ENCODE data around the gene AZI2. TPM values are rescaled to one million over a fixed set of nuclear protein-coding genes. Genes with fewer than 3 reads are reported as not detected.

Gene AZI2
- total and polyA plus RNA-seq, 7 experiments from 2014 or later = 39.2 to 54.0 (median 41.2) TPM

- ATAC-seq (peak; percentile 95), DNase-seq (peak in 7 of 9 donors; percentile 7 to 47 (median 34))
- ChIA-PET POLR2A (interaction anchor here (0.6 kb wide), 1 partner anchor 222 kb away, joined by 5 read pairs; no protein-coding TSS in a partner anchor), CTCF (interaction anchor here (0.5 to 1.2 kb wide), 5 partner anchors 9 to 848 kb away, joined by 3 to 5 read pairs (median 3); no protein-coding TSS in a partner anchor)
- H3K9me3 Mint-ChIP-seq = no peaks in the 10 kb centered on the region
- peaks cover 0 to 21% (median 0%) of the 10 kb centered on the region in 5 donors for H3K36me3 Mint-ChIP-seq
- no peak overlapping the region for H3K27ac ChIP-seq (ENCODE audit: low read depth, low read length)
- H3K27ac Mint-ChIP-seq = no peak overlapping the region
- H3K9me3 ChIP-seq (ENCODE audit: control insufficient read depth in 2 of 3, low read length in 3 of 3) = no peaks in the 10 kb centered on the region
- no peaks in the 10 kb centered on the region for H3K27me3 Mint-ChIP-seq
- H3K4me3 Mint-ChIP-seq = no peak overlapping the region
- peaks cover 0 to 19% (median 6%) of the 10 kb centered on the region in 7 donors for H3K4me1 Mint-ChIP-seq
- no peaks in the 10 kb centered on the region for H3K27me3 ChIP-seq (ENCODE audit: control insufficient read depth in 2 of 2, insufficient read depth in 2 of 2, low read length in 2 of 2)
- no peaks in the 10 kb centered on the region for H3K4me1 ChIP-seq (ENCODE audit: control insufficient read depth in 2 of 2, insufficient read depth in 2 of 2, low read length in 2 of 2)
- peaks cover 0 to 7% (median 0%) of the 10 kb centered on the region in 3 experiments for H3K36me3 ChIP-seq (ENCODE audit: control insufficient read depth in 2 of 3, insufficient read depth in 3 of 3, low read length in 3 of 3)
- no peak overlapping the region for H3K4me3 ChIP-seq (ENCODE audit: low read length)
- intact Hi-C loops (cut with micrococcal nuclease) = loop anchor here (1.0 to 2.0 kb wide), 3 partner anchors 11 to 31 kb away; no protein-coding TSS in a partner anchor
These were observed 31.1 kb downstream of the AZI2 start for GRCh38 chr3:28317438-28318022.

GRCh38 chr3:28316226-28316625 is 32.4 kb downstream of the AZI2 start:
- H3K36me3 ChIP-seq (ENCODE audit: control insufficient read depth in 2 of 3, insufficient read depth in 3 of 3, low read length in 3 of 3) = peaks cover 0 to 7% (median 0%) of the 10 kb centered on the region in 3 experiments
- CTCF ChIA-PET = no interaction called here
- Mint-ChIP-seq H3K27me3 (no peaks in the 10 kb centered on the region), H3K9me3 (no peaks in the 10 kb centered on the region), H3K27ac (no peak overlapping the region), H3K36me3 (peaks cover 0 to 14% (median 0%) of the 10 kb centered on the region in 5 donors), H3K4me1 (peaks cover 0 to 15% (median 6%) of the 10 kb centered on the region in 7 donors), H3K4me3 (no peak overlapping the region)
- H3K4me1 ChIP-seq (ENCODE audit: control insufficient read depth in 2 of 2, insufficient read depth in 2 of 2, low read length in 2 of 2) = no peaks in the 10 kb centered on the region
- no peak for DNase-seq
- POLR2A ChIA-PET = no interaction called here
- no peaks in the 10 kb centered on the region for H3K27me3 ChIP-seq (ENCODE audit: control insufficient read depth in 2 of 2, insufficient read depth in 2 of 2, low read length in 2 of 2)
- H3K27ac ChIP-seq (ENCODE audit: low read depth, low read length) = no peak overlapping the region
- no peaks in the 10 kb centered on the region for H3K9me3 ChIP-seq (ENCODE audit: control insufficient read depth in 2 of 3, low read length in 3 of 3)
- no peak overlapping the region for H3K4me3 ChIP-seq (ENCODE audit: low read length)
- intact Hi-C loops (cut with micrococcal nuclease) = loop anchor here (2.0 kb wide), 2 partner anchors 19 to 29 kb away; no protein-coding TSS in a partner anchor
- no peak for ATAC-seq

GRCh38 chr3:28315711-28316110 is 32.9 kb downstream of the AZI2 start:
- Histone ChIP-seq H3K36me3 (ENCODE audit: control insufficient read depth in 2 of 3, insufficient read depth in 3 of 3, low read length in 3 of 3) (peaks cover 0 to 7% (median 0%) of the 10 kb centered on the region in 3 experiments), H3K27ac (ENCODE audit: low read depth, low read length) (no peak overlapping the region), H3K4me3 (ENCODE audit: low read length) (no peak overlapping the region), H3K4me1 (ENCODE audit: control insufficient read depth in 2 of 2, insufficient read depth in 2 of 2, low read length in 2 of 2) (no peaks in the 10 kb centered on the region), H3K9me3 (ENCODE audit: control insufficient read depth in 2 of 3, low read length in 3 of 3) (no peaks in the 10 kb centered on the region), H3K27me3 (ENCODE audit: control insufficient read depth in 2 of 2, insufficient read depth in 2 of 2, low read length in 2 of 2) (no peaks in the 10 kb centered on the region)
- H3K9me3 Mint-ChIP-seq = no peaks in the 10 kb centered on the region
- H3K36me3 Mint-ChIP-seq = peaks cover 0 to 9% (median 0%) of the 10 kb centered on the region in 5 donors
- DNase-seq (no peak), ATAC-seq (no peak)
- H3K4me3 Mint-ChIP-seq = no peak overlapping the region
- H3K27me3 Mint-ChIP-seq = no peaks in the 10 kb centered on the region
- H3K4me1 Mint-ChIP-seq = peaks cover 0 to 10% (median under 1%) of the 10 kb centered on the region in 7 donors
- H3K27ac Mint-ChIP-seq = no peak overlapping the region
- POLR2A ChIA-PET = no interaction called here
- CTCF ChIA-PET = no interaction called here
- intact Hi-C loops (cut with micrococcal nuclease) = loop anchor here (2.0 kb wide), 2 partner anchors 19 to 29 kb away; no protein-coding TSS in a partner anchor

GRCh38 chr3:28308196-28308595 is 40.4 kb downstream of the AZI2 start:
- POLR2A ChIA-PET = no interaction called here
- H3K4me1 Mint-ChIP-seq = peaks cover 0 to 17% (median 6%) of the 10 kb centered on the region in 7 donors
- intact Hi-C loops (cut with micrococcal nuclease) = no loop called here

DNA sequence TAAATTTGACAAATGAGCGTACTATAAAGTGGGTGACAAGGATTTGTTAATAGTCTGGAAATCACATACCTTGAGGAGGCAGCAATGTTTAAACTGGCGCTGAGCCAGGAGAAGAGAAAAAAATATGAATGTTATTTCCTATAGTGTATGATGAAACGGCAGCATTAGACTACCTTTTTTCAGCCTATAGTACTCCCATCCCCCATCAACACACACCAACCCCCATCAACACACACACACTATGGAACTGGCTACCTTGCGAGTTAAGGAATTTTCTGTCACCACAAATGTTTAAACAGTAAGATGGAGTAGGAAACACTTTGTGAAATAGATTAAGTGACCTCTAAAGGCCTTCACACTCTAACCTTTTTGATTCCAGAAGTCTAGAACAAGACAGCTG is 46.9 kb downstream of the AZI2 start:
- H3K36me3 ChIP-seq (ENCODE audit: control insufficient read depth in 2 of 3, insufficient read depth in 3 of 3, low read length in 3 of 3) = no peaks in the 10 kb centered on the region
- Mint-ChIP-seq H3K9me3 (no peaks in the 10 kb centered on the region), H3K27ac (no peak overlapping the region), H3K27me3 (no peaks in the 10 kb centered on the region), H3K4me1 (peaks cover 0 to 15% (median 5%) of the 10 kb centered on the region in 7 donors), H3K36me3 (peaks cover 0 to 24% (median 12%) of the 10 kb centered on the region in 5 donors), H3K4me3 (no peak overlapping the region)
- DNase-seq (no peak), ATAC-seq (no peak)
- CTCF ChIA-PET = no interaction called here
- POLR2A ChIA-PET = no interaction called here
- intact Hi-C loops (cut with micrococcal nuclease) = no loop called here
- no peaks in the 10 kb centered on the region for H3K9me3 ChIP-seq (ENCODE audit: control insufficient read depth in 2 of 3, low read length in 3 of 3)
- H3K4me1 ChIP-seq (ENCODE audit: control insufficient read depth in 2 of 2, insufficient read depth in 2 of 2, low read length in 2 of 2) = no peaks in the 10 kb centered on the region
- no peaks in the 10 kb centered on the region for H3K27me3 ChIP-seq (ENCODE audit: control insufficient read depth in 2 of 2, insufficient read depth in 2 of 2, low read length in 2 of 2)
- no peak overlapping the region for H3K27ac ChIP-seq (ENCODE audit: low read depth, low read length)
- H3K4me3 ChIP-seq (ENCODE audit: low read length) = no peak overlapping the region

More at GRCh38 chr3:28308196-28308595, 40.4 kb downstream of the AZI2 start:
- no peak overlapping the region for H3K27ac Mint-ChIP-seq
- H3K27me3 Mint-ChIP-seq = no peaks in the 10 kb centered on the region
- Histone ChIP-seq H3K4me1 (ENCODE audit: control insufficient read depth in 2 of 2, insufficient read depth in 2 of 2, low read length in 2 of 2) (peaks cover 0 to 6% of the 10 kb centered on the region in 2 donors), H3K9me3 (ENCODE audit: control insufficient read depth in 2 of 3, low read length in 3 of 3) (no peaks in the 10 kb centered on the region), H3K4me3 (ENCODE audit: low read length) (no peak overlapping the region), H3K27ac (ENCODE audit: low read depth, low read length) (no peak overlapping the region), H3K27me3 (ENCODE audit: control insufficient read depth in 2 of 2, insufficient read depth in 2 of 2, low read length in 2 of 2) (no peaks in the 10 kb centered on the region), H3K36me3 (ENCODE audit: control insufficient read depth in 2 of 3, insufficient read depth in 3 of 3, low read length in 3 of 3) (no peaks in the 10 kb centered on the region)
- peaks cover 0 to 18% (median 9%) of the 10 kb centered on the region in 5 donors for H3K36me3 Mint-ChIP-seq
- DNase-seq (no peak), ATAC-seq (no peak)
- no peak overlapping the region for H3K4me3 Mint-ChIP-seq
- CTCF ChIA-PET = interaction anchor here (0.7 kb wide), 1 partner anchor 200 kb away, joined by 3 read pairs; no protein-coding TSS in a partner anchor
- H3K9me3 Mint-ChIP-seq = no peaks in the 10 kb centered on the region

- Mint-ChIP-seq H3K4me3 (peak overlapping the region in 1 of 10 donors; percentile 18), H3K36me3 (peaks cover 0 to 23% (median 5%) of the 10 kb centered on the region in 5 donors), H3K9me3 (no peaks in the 10 kb centered on the region), H3K27me3 (no peaks in the 10 kb centered on the region), H3K27ac (no peak overlapping the region), H3K4me1 (peaks cover 7 to 21% (median 10%) of the 10 kb centered on the region in 7 donors)
- CTCF ChIA-PET = no interaction called here
- ATAC-seq (no peak), DNase-seq (no peak)
- Histone ChIP-seq H3K4me3 (ENCODE audit: low read length) (no peak overlapping the region), H3K9me3 (ENCODE audit: control insufficient read depth in 2 of 3, low read length in 3 of 3) (no peaks in the 10 kb centered on the region), H3K4me1 (ENCODE audit: control insufficient read depth in 2 of 2, insufficient read depth in 2 of 2, low read length in 2 of 2) (peaks cover 0 to 9% of the 10 kb centered on the region in 2 donors), H3K27ac (ENCODE audit: low read depth, low read length) (no peak overlapping the region), H3K27me3 (ENCODE audit: control insufficient read depth in 2 of 2, insufficient read depth in 2 of 2, low read length in 2 of 2) (no peaks in the 10 kb centered on the region), H3K36me3 (ENCODE audit: control insufficient read depth in 2 of 3, insufficient read depth in 3 of 3, low read length in 3 of 3) (no peaks in the 10 kb centered on the region)
- intact Hi-C loops (cut with micrococcal nuclease) = no loop called here
- POLR2A ChIA-PET = no interaction called here
These were observed 48.2 kb downstream of the AZI2 start for GRCh38 chr3:28300345-28300962.

Data from naive thymus-derived CD4-positive, alpha-beta T cell (primary cell).